Activated T-cell treated with anti-CD3 and anti-CD28 coated beads, Interleukin-2, amount 50 U/mL, for 48 hours (primary cell): ENCODE results near the gene PDE9A.
"Not testable (repeated sequence)": the region's sequence is repeated elsewhere in the genome, so short reads cannot be mapped to it uniquely, and the experiment has no call there.

ENCODE experiments used
- DNase-seq, 2 experiments: peaks; one replicate each; pipeline ENCODE4 v3.0.0-alpha.2; 2020

Gene PDE9A

DNA sequence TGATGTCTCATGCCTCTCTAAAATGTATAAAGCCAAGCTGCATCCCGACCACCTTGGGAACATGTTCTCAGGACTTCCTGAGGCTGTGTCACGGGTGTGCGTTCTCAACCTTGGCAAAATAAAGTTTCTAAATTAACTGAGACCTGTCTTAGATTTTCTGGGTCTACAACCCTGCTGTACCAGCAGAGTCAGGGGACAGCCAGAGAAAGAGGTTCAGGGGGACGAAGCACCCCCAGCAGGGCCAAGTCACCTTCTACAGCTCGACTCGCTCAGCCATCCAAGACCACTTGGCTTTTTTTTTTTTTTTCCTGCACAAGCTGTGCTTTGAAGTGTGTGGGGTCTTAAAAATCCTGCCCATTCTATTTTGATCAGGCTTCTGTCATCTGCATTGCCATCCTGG is 28.5 kb upstream of the PDE9A start:
- DNase-seq: no peak

GRCh38 chr21:42626171-42626570 is 27.2 kb upstream of the PDE9A start:
- DNase-seq: no peak

DNA sequence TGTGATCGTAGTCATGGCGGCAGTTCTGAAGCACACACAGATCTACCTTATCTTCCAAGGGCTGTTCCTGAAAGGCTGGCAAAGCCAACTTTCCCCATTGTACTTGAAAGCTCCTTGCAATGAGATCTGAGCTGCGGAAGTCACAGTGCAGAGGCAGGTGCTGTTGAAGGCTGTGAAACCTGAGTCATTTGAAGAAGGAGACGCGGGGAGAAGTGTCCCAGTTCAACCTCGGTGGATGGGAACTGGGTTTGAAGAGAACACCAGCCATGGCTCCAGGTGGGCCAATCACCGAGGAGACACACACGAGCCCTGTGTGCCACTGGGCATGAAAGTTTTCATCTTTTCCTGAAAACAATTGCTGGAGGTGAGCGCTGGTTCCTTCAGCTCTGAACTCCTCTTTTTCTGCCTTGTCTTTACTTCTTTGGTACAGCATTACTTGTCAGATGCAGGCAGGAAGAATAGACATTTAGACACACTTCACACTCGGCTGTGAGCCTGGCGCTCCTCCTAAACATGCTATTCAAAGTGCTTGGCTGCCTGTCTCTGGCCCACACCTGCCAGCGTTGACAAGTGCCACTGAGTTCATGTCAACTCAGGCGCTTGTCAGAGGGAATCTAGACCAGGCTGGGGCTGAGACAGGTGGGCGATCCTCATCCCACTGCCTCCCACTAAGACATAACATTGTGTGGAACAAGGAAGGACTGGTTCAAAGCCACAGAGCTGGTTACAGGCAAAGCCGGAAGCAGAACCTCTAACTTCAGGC is 25.7 kb upstream of the PDE9A start:
- DNase-seq: no peak

DNA sequence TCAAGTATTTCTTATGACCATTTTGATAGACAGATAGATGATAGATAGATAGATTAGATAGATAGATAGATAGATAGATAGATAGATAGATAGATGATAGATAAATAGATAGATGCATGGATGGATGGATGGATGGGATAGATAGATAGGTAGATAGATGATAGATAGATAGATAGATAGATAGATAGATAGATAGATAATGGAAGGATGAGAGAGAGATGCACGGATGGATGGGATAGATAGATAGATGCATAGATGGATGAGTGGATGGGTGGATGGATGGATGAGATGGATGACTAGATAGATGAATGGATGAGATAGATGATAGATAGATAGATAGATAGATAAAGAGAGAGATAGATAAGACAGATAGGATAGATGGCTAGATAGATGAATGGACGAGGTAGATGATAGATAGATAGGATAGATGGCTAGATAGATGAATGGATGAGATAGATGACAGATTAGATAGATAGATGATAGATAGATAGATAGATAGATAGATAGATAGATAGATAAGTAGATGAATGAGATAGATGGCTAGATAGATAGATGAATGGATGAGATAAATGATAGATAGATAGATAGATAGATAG is 24.9 kb upstream of the PDE9A start:
- not testable (repeated sequence) for DNase-seq

GRCh38 chr21:42629933-42630589 is 23.4 kb upstream of the PDE9A start:
- DNase-seq: no peak

- DNase-seq: no peak
Observed at GRCh38 chr21:42630626-42631025, 22.8 kb upstream of the PDE9A start.

GRCh38 chr21:42631142-42631541 is 22.3 kb upstream of the PDE9A start:
- no peak for DNase-seq

DNA sequence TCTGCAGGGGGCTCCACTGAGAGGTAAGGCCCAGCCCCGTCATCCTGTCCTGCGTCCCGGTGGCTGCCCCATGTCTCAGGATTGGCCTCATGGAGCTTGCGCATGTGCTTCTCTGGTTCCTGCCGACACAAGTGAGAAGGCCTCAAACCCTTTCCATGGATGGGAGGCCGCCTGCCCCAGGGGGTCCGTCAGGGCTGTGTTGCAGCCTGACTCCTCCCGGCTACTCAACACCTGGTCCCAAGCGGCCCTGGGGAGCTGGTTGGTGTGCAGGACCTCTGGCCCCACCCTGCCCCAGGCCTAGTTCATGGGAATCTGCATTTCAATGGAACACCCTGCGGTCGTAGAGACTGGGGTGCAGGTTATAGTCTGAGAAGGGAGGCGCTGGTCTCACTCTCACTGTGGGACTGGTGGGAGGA is 21.1 kb upstream of the PDE9A start:
- no peak for DNase-seq

- DNase-seq: no peak
Observed at GRCh38 chr21:42632771-42633690, 20.4 kb upstream of the PDE9A start.

- DNase-seq: no peak
Observed at GRCh38 chr21:42633858-42634257, 19.6 kb upstream of the PDE9A start.

- DNase-seq: no peak
Observed at GRCh38 chr21:42635848-42636519, 17.4 kb upstream of the PDE9A start.

- no peak for DNase-seq
Observed at GRCh38 chr21:42636520-42637266, 16.7 kb upstream of the PDE9A start.

DNA sequence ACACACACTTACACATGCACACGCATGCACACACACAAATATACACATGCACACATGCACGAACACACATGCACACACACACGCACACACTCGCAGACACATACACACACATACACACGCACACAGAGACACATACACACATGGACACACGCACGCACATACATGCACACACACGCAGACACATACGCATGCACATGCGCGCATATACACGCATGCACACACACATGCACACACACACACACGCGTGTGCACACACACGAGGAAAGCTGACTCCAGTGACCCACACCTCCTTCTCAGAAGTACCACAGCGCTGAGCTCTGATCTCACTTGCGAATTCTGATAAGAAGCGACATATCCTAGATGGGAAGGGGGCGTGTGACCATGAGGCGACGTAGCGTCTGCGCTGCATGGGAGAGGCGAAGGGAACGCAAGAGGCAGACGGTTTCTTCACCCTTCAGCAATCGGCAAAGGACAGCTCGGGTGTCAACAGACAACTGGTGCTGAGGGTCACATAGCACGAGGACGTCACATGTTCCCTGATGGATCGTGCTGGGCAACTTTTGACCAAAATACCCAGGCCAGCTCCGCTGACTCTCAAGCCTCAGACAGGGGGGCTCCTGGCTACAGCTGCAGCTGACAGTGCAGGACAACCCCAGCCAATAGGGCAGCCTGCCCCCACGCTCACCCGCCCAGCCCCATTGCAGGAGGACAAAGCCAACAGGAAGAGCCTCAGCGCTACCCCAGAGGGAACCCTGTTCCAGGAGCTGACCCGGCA is 16.0 kb upstream of the PDE9A start:
- DNase-seq: no peak

- no peak for DNase-seq
Observed at GRCh38 chr21:42638266-42638863, 15.1 kb upstream of the PDE9A start.

- no peak for DNase-seq
Observed at GRCh38 chr21:42639646-42640152, 13.7 kb upstream of the PDE9A start.

GRCh38 chr21:42640486-42640885 is 12.9 kb upstream of the PDE9A start:
- DNase-seq: no peak

GRCh38 chr21:42641311-42642218 is 11.9 kb upstream of the PDE9A start:
- DNase-seq: no peak

DNA sequence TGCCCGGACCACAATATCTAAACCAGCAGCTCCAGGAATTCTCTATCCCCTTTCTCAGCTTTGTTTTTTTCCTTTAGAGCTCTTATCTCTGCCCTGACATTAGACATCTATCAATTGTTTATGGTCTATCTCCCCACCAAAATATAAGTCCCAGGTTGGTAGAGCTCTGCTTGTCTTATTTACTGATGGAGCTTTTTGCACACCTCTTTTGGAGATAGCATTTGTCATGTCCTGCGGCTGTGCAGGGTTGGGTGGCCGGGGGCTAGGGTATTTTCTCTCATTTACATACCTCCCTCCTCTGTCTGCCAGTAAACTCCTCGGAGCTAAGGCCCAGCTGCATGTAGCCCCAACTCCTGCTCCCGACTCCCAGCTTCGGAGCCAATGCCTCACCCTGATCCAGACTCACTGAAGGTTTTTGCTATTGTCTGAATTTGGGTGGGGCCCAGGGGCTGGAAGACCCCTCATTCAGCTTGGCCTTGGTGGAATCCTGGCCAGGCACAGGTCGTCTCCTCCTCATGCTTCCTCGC is 11.1 kb upstream of the PDE9A start:
- DNase-seq: no peak
